Liver (tissue), 9 donors: ENCODE data around the gene GPR84. TPM values are rescaled to one million over a fixed set of nuclear protein-coding genes. Genes with fewer than 3 reads are reported as not detected.
A peak's percentile ranks its signal among the peaks of the same experiment; 100 is the strongest.

ENCODE experiments used
- DNase-seq: peaks from one replicate; pipeline ENCODE4 v3.0.0-alpha.2; 2017; ENCODE audit warnings: low spot score
- H3K27ac ChIP-seq, 2 donors: one replicate each; pipeline ENCODE4 v1.7.0; 2013; ENCODE audit warnings: inconsistent platforms in 2 of 2, low read length in 2 of 2, control low read depth in 1 of 2, low read depth in 1 of 2, mild to moderate bottlenecking in 1 of 2
- H3K27me3 ChIP-seq, 4 donors: one replicate each; pipeline versions ENCODE4 v1.6.1 to v1.7.0; 2013; ENCODE audit warnings: low read length in 3 of 4, inconsistent platforms in 1 of 4, mild to moderate bottlenecking in 1 of 4, moderate library complexity in 1 of 4; ENCODE audit not compliant: control insufficient read depth in 4 of 4, insufficient read depth in 4 of 4
- H3K36me3 ChIP-seq, 4 donors: one replicate each; pipeline versions ENCODE4 v1.6.1 to v1.7.0; 2013; ENCODE audit warnings: low read length in 3 of 4, mild to moderate bottlenecking in 3 of 4, low read depth in 1 of 4, moderate library complexity in 1 of 4; ENCODE audit not compliant: control insufficient read depth in 4 of 4, insufficient read depth in 3 of 4
- H3K4me1 ChIP-seq, 4 donors: one replicate each; pipeline versions ENCODE4 v1.6.1 to v1.7.0; 2013; ENCODE audit warnings: low read length in 3 of 4, mild to moderate bottlenecking in 3 of 4, moderate library complexity in 1 of 4; ENCODE audit not compliant: control insufficient read depth in 4 of 4, insufficient read depth in 4 of 4
- H3K4me3 ChIP-seq, 3 donors: one replicate each; pipeline versions ENCODE4 v1.6.1 to v1.7.0; 2013; ENCODE audit warnings: low read length in 3 of 3, control low read depth in 1 of 3, low read depth in 1 of 3, mild to moderate bottlenecking in 1 of 3
- H3K9ac ChIP-seq, 2 donors: one replicate each; pipeline ENCODE4 v1.7.0; 2013; ENCODE audit warnings: low read length in 2 of 2, mild to moderate bottlenecking in 2 of 2, moderate library complexity in 2 of 2, control low read depth in 1 of 2, low read depth in 1 of 2
- H3K9me3 ChIP-seq, 4 donors: one replicate each; pipeline versions ENCODE4 v1.6.1 to v1.7.0; 2013; ENCODE audit warnings: low read length in 3 of 4; ENCODE audit not compliant: control insufficient read depth in 4 of 4
- CTCF ChIP-seq: fragments of 150-350 bp; IDR thresholded peaks from 2 replicates; pipeline ENCODE4 v1.5.1; 2017; ENCODE audit warnings: improper control_type of control experiment, low read depth, low read length; ENCODE audit not compliant: missing input control
- EGR1 ChIP-seq, 2 donors: IDR thresholded peaks; 2 replicates each; pipeline ENCODE4 v1.6.1; 2016 to 2018; ENCODE audit warnings: antibody characterized with exemption in 2 of 2, low read depth in 2 of 2
- FOXA1 ChIP-seq: IDR thresholded peaks from 2 replicates; pipeline ENCODE4 v1.6.1; 2016; ENCODE audit warnings: antibody characterized with exemption
- FOXA2 ChIP-seq: IDR thresholded peaks from 2 replicates; pipeline ENCODE4 v1.6.1; 2016; ENCODE audit warnings: antibody characterized with exemption
- GABPA ChIP-seq, 2 donors: IDR thresholded peaks in 1 of 2; conservative IDR thresholded peaks in 1 of 2; 2 replicates each; pipeline ENCODE4 v1.6.1; 2016; ENCODE audit warnings: antibody characterized with exemption in 2 of 2, mild to moderate bottlenecking in 1 of 2, moderate library complexity in 1 of 2
- HNF4A ChIP-seq, 2 donors: conservative IDR thresholded peaks; 2 replicates each; pipeline ENCODE4 v1.6.1; 2016; ENCODE audit warnings: antibody characterized with exemption in 2 of 2, mild to moderate bottlenecking in 2 of 2
- HNF4G ChIP-seq: IDR thresholded peaks from 2 replicates; pipeline ENCODE4 v1.6.1; 2016; ENCODE audit warnings: antibody characterized with exemption
- JUND ChIP-seq, 2 donors: IDR thresholded peaks; 2 replicates each; pipeline ENCODE4 v1.6.1; 2016; ENCODE audit warnings: antibody characterized with exemption in 2 of 2
- NR2F2 ChIP-seq: IDR thresholded peaks from 2 replicates; pipeline ENCODE4 v1.6.1; 2016; ENCODE audit warnings: antibody characterized with exemption
- RAD21 ChIP-seq, 2 donors: IDR thresholded peaks; 2 replicates each; pipeline ENCODE4 v1.6.1; 2016; ENCODE audit warnings: antibody characterized with exemption in 2 of 2, mild to moderate bottlenecking in 2 of 2
- SP1 ChIP-seq: IDR thresholded peaks from 2 replicates; pipeline ENCODE4 v1.6.1; 2018; ENCODE audit warnings: antibody characterized with exemption, mild to moderate bottlenecking
- YY1 ChIP-seq: IDR thresholded peaks from 2 replicates; pipeline ENCODE4 v1.6.1; 2016; ENCODE audit warnings: antibody characterized with exemption, mild to moderate bottlenecking
- ZBTB33 ChIP-seq: IDR thresholded peaks from 2 replicates; pipeline ENCODE4 v1.6.1; 2016; ENCODE audit warnings: antibody characterized with exemption
- WGBS: extraction: QIAGEN DNeasy Blood & Tissue Kit; methylation state at CpG from one replicate; pipeline ENCODE4 v1.1.7; 2013; 5-methylcytosine and 5-hydroxymethylcytosine counted together
- polyA plus RNA-seq, 2 donors: library from polyadenylated mRNA; stranded (reverse) in 1 of 2; unstranded in 1 of 2; fragments of 200-250 nt in 1 of 2; fragments of >200 nt in 1 of 2; fragmentation: Nextera tagmentation in 1 of 2; extraction: Ambion mirVana in 1 of 2; gene quantifications; one replicate each; pipeline versions ENCODE4 v1.2.1 to v1.2.3, GENCODE V29; 2013 to 2015
- total RNA-seq, 2 donors: library from RNA; depleted of rRNA; stranded (reverse); fragments of >200 nt; gene quantifications; one replicate each; pipeline ENCODE4 v1.2.3, GENCODE V29; 2014
- TF ChIP-seq, protein P1 (sequence below): IDR thresholded peaks from 2 replicates; pipeline ENCODE4 v1.6.1; 2016; ENCODE audit warnings: antibody characterized with exemption
- donor health status: healthy.
- donor health status: healthy.
- donor health status: healthy.
- donor health status: healthy.
- donor health status: healthy.

The GPR84 gene
- total and polyA plus RNA-seq, 4 donors: 0.09 to 0.37 (median 0.33) TPM; not detected in 1

- no peak for TF ChIP-seq ZBTB33
- no peak for TF ChIP-seq HNF4A (conservative IDR thresholded peaks at IDR 0.05)
- no peak for TF ChIP-seq SP1
- TF ChIP-seq CTCF: no peak
These were observed 40.8 kb upstream of the GPR84 start (continued) for GRCh38 chr12:54405106-54405505.

- Histone ChIP-seq H3K27me3 (no peaks in the 10 kb centered on the region), H3K9ac (no peak overlapping the region), H3K4me3 (no peak overlapping the region), H3K4me1 (peaks cover 0 to 26% (median 15%) of the 10 kb centered on the region in 4 donors), H3K27ac (peak overlapping the region in 1 of 2 donors; percentile 38), H3K36me3 (peaks cover 24 to 79% (median 64%) of the 10 kb centered on the region in 4 donors), H3K9me3 (no peaks in the 10 kb centered on the region)
- no peak for TF ChIP-seq HNF4G
- no peak for TF ChIP-seq JUND (IDR thresholded peaks at IDR 0.05)
- TF ChIP-seq RAD21 (IDR thresholded peaks at IDR 0.05): peak; percentile 39 to 74
- TF ChIP-seq, protein P1, sequence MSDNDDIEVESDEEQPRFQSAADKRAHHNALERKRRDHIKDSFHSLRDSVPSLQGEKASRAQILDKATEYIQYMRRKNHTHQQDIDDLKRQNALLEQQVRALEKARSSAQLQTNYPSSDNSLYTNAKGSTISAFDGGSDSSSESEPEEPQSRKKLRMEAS: no peak
- no peak for TF ChIP-seq YY1
- TF ChIP-seq FOXA1: no peak
- TF ChIP-seq HNF4A (conservative IDR thresholded peaks at IDR 0.05): no peak
- no peak for TF ChIP-seq EGR1 (IDR thresholded peaks at IDR 0.05; ENCODE audit: low read depth in 2 of 2)
- peak; percentile 91 for TF ChIP-seq CTCF
- no peak for TF ChIP-seq ZBTB33
- TF ChIP-seq GABPA (IDR thresholded peaks at IDR 0.05 in 1 of 2, conservative IDR thresholded peaks at IDR 0.05 in 1 of 2): no peak
- no peak for TF ChIP-seq FOXA2
- no peak for TF ChIP-seq NR2F2
- DNase-seq: peak; percentile 69
- 49% methylated on average over 11 of the region's 11 CpGs for WGBS
These were observed 40.0 kb upstream of the GPR84 start for GRCh38 chr12:54404061-54405004.
